ENCODE results near the gene P2RX5. TPM values are rescaled to one million over a fixed set of nuclear protein-coding genes. Genes with fewer than 3 reads are reported as not detected.

P2RX5 gene
- total and polyA plus RNA-seq, 10 of the 15 experiments (the other 5 are each of a cell fraction or from before 2014, with no cell fraction given) = 6.9 to 28.8 (median 19.5) TPM

DNA sequence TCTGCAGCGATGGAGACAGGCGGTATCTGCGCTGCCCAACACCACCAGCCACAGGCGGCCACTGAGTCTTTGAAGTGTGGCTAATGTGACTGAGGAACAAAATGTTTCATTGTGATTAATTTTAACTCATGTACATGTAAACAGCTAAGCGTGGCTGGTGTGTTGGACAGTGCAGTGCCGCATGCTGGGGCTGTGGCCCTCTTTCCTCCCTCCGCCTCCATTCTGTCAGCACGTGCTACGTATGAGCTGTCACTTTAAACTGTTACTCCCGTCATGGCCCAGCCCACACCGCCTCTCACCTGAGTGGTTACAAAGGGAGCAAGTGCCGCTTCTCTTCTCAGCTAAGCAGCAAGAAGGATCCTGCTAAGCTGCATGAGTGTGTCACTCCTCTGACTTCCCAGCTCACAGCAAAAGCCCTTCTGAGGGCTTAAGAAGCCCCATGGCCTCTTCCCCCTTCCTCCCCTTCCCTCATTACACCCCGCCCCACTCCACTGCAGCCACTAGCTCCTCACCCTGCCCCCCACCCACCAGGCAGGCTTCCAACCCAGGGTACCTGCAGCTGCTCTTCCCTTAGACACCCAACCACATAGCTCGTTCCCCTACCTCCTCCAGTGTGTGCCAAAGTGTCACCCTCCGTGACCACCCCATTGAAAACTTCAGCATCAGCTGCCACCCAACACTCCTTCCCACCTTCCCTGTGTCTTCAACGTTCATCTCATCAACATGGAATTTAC lies 42.8 kb upstream of the P2RX5 start (continued):
- TF ChIP-seq HDAC2 (IDR thresholded peaks at IDR 0.05) = no peak
- TF ChIP-seq, protein P1, sequence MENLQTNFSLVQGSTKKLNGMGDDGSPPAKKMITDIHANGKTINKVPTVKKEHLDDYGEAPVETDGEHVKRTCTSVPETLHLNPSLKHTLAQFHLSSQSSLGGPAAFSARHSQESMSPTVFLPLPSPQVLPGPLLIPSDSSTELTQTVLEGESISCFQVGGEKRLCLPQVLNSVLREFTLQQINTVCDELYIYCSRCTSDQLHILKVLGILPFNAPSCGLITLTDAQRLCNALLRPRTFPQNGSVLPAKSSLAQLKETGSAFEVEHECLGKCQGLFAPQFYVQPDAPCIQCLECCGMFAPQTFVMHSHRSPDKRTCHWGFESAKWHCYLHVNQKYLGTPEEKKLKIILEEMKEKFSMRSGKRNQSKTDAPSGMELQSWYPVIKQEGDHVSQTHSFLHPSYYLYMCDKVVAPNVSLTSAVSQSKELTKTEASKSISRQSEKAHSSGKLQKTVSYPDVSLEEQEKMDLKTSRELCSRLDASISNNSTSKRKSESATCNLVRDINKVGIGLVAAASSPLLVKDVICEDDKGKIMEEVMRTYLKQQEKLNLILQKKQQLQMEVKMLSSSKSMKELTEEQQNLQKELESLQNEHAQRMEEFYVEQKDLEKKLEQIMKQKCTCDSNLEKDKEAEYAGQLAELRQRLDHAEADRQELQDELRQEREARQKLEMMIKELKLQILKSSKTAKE (IDR thresholded peaks at IDR 0.05; ENCODE audit: low read depth, poor library complexity, severe bottlenecking) = no peak

DNA sequence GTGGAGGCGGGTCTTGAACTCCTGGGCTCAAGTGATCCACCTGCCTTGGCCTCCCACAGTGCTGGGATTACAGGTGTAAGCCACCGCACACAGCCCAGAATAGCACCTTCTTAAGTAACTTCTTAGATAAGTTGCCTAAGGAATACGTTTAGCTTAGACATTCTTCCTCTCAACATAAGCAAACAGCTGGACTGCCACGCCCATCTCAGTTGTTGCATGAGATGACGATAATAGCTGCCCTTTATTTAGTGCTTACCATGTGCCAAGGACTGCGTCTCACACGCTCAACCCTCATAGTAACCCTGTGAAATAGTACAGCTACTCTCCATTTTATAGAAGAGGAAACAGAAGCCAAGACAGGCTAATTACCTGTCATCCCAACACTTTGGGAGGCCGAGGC lies 39.6 kb upstream of the P2RX5 start:
- no peaks in the 10 kb centered on the region for H3K79me2 ChIP-seq (ENCODE audit: control insufficient read depth, insufficient read depth, low read length)
- ChIA-PET CTCF (interaction anchor here (0.9 to 9.7 kb wide), 10 partner anchors 12 to 179 kb away, joined by 3 to 371 read pairs (median 4); partner anchors contain the start of genes HASPIN and NCBP3), RAD21 (ENCODE audit: unreplicated experiment) (interaction anchor here (1.0 to 7.7 kb wide), 5 partner anchors 12 to 110 kb away, joined by 5 to 191 read pairs (median 24); partner anchors contain the start of genes HASPIN and NCBP3), POLR2A (interaction anchor here (1.3 kb wide), 1 partner anchor 92 kb away, joined by 3 read pairs; no protein-coding TSS in a partner anchor), SMC1A (ENCODE audit: uncharacterized antibody, unreplicated experiment) (interaction anchor here (0.8 to 10.8 kb wide), 6 partner anchors 31 to 133 kb away, joined by 3 to 255 read pairs (median 10); partner anchors contain the start of gene NCBP3)
- H2AFZ ChIP-seq (ENCODE audit: control insufficient read depth, low read depth, low read length) = no peak overlapping the region
- no peak overlapping the region for H3K4me2 ChIP-seq (ENCODE audit: control insufficient read depth, insufficient read depth)
- WGBS (ENCODE audit: insufficient coverage, insufficient replicate concordance, low lambda C conversion rate, missing lambda C conversion rate) = 57% methylated on average over 8 of the region's 8 CpGs
- H3K9me3 ChIP-seq (replicated peaks; ENCODE audit: control insufficient read depth, insufficient read depth, low read length) = no peaks in the 10 kb centered on the region
- ATAC-seq = no peak
- H3K4me3 ChIP-seq = no peak overlapping the region
- no peaks in the 10 kb centered on the region for H3K27me3 ChIP-seq (replicated peaks in 1 of 2; ENCODE audit: control insufficient read depth in 2 of 2, insufficient read depth in 2 of 2, low read length in 1 of 2)
- H3K4me1 ChIP-seq (ENCODE audit: control insufficient read depth, insufficient read depth, low read length) = peaks cover 7% of the 10 kb centered on the region; the same call in 1 of the 2 replicates
- in situ Hi-C loops (cut with MboI) = loop anchor here (5.0 kb wide), 1 partner anchor 87 kb away; no protein-coding TSS in a partner anchor
- no TSS peak for BruUV-seq (replicated peaks)
- no peak for DNase-seq (ENCODE audit: low read depth, low spot score)
- H3K36me3 ChIP-seq (ENCODE audit: control insufficient read depth in 2 of 2, insufficient read depth in 2 of 2, low read length in 1 of 2) = no peaks in the 10 kb centered on the region
- FAIRE-seq = no peak
- H4K20me1 ChIP-seq (ENCODE audit: control insufficient read depth, insufficient read depth) = no peaks in the 10 kb centered on the region
- no peak overlapping the region for H3K9ac ChIP-seq (ENCODE audit: control insufficient read depth, insufficient read depth, low read length)
- intact Hi-C loops (cut with micrococcal nuclease; ENCODE audit: unreplicated experiment) = loop anchor here (5.0 to 10.0 kb wide), 4 partner anchors 62 to 691 kb away; no protein-coding TSS in a partner anchor
- H3K27ac ChIP-seq (ENCODE audit: control insufficient read depth, insufficient read depth) = no peak overlapping the region
- no peak for TF ChIP-seq CBX5 (IDR thresholded peaks at IDR 0.05; ENCODE audit: low read depth)
- TF ChIP-seq, protein P2, sequence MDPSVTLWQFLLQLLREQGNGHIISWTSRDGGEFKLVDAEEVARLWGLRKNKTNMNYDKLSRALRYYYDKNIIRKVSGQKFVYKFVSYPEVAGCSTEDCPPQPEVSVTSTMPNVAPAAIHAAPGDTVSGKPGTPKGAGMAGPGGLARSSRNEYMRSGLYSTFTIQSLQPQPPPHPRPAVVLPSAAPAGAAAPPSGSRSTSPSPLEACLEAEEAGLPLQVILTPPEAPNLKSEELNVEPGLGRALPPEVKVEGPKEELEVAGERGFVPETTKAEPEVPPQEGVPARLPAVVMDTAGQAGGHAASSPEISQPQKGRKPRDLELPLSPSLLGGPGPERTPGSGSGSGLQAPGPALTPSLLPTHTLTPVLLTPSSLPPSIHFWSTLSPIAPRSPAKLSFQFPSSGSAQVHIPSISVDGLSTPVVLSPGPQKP (IDR thresholded peaks at IDR 0.05; ENCODE audit: low read depth, low read length) = no peak
- no peak for TF ChIP-seq TARDBP (IDR thresholded peaks at IDR 0.05; ENCODE audit: borderline replicate concordance)
- TF ChIP-seq, protein P3, sequence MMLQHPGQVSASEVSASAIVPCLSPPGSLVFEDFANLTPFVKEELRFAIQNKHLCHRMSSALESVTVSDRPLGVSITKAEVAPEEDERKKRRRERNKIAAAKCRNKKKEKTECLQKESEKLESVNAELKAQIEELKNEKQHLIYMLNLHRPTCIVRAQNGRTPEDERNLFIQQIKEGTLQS (IDR thresholded peaks at IDR 0.05; ENCODE audit: borderline replicate concordance, extremely low read depth, low read depth, low read length) = no peak
- TF ChIP-seq, protein P4, sequence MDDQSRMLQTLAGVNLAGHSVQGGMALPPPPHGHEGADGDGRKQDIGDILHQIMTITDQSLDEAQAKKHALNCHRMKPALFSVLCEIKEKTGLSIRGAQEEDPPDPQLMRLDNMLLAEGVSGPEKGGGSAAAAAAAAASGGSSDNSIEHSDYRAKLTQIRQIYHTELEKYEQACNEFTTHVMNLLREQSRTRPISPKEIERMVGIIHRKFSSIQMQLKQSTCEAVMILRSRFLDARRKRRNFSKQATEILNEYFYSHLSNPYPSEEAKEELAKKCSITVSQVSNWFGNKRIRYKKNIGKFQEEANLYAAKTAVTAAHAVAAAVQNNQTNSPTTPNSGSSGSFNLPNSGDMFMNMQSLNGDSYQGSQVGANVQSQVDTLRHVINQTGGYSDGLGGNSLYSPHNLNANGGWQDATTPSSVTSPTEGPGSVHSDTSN (IDR thresholded peaks at IDR 0.05; ENCODE audit: insufficient replicate concordance, low read depth, low read length) = no peak
- no peak for TF ChIP-seq EZH2 (IDR thresholded peaks at IDR 0.05; ENCODE audit: borderline replicate concordance, control insufficient read depth, low read depth, low read length)
- TF ChIP-seq, protein P5, sequence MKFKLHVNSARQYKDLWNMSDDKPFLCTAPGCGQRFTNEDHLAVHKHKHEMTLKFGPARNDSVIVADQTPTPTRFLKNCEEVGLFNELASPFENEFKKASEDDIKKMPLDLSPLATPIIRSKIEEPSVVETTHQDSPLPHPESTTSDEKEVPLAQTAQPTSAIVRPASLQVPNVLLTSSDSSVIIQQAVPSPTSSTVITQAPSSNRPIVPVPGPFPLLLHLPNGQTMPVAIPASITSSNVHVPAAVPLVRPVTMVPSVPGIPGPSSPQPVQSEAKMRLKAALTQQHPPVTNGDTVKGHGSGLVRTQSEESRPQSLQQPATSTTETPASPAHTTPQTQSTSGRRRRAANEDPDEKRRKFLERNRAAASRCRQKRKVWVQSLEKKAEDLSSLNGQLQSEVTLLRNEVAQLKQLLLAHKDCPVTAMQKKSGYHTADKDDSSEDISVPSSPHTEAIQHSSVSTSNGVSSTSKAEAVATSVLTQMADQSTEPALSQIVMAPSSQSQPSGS (IDR thresholded peaks at IDR 0.05; ENCODE audit: low read length) = no peak
- TF ChIP-seq, protein P6, sequence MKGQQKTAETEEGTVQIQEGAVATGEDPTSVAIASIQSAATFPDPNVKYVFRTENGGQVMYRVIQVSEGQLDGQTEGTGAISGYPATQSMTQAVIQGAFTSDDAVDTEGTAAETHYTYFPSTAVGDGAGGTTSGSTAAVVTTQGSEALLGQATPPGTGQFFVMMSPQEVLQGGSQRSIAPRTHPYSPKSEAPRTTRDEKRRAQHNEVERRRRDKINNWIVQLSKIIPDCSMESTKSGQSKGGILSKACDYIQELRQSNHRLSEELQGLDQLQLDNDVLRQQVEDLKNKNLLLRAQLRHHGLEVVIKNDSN (IDR thresholded peaks at IDR 0.05; ENCODE audit: borderline replicate concordance, extremely low read length, insufficient read depth, low read depth, low read length) = no peak
- no peak for TF ChIP-seq CHD1 (IDR thresholded peaks at IDR 0.05; ENCODE audit: low read depth, low read length)
- no peak for TF ChIP-seq POU2F2 (IDR thresholded peaks at IDR 0.05; ENCODE audit: borderline replicate concordance, low read depth, low read length)
- TF ChIP-seq BRCA1 (IDR thresholded peaks at IDR 0.05; ENCODE audit: low read depth, low read length) = no peak
